Stomach (tissue), 4 donors: Measurements from ENCODE around the gene TDP1.

Experiments
- CTCF ChIP-seq, 7 experiments: fragments of 450-650 bp in 4 of 7; fragments of 200-600 bp in 3 of 7; sonication (generic) in 3 of 7; IDR thresholded peaks; one replicate each; pipeline ENCODE4 v1.5.1; 2016 to 2019; ENCODE audit warnings: antibody characterized with exemption in 7 of 7, control low read depth in 2 of 7, mild to moderate bottlenecking in 1 of 7
- POLR2A ChIP-seq, 4 donors: fragments of 450-650 bp; IDR thresholded peaks; one replicate each; pipeline ENCODE4 v1.6.1; 2016; ENCODE audit warnings: antibody characterized with exemption in 4 of 4, control low read depth in 2 of 4, mild to moderate bottlenecking in 1 of 4, moderate library complexity in 1 of 4

GRCh38 chr14:89990623-89991275, 35.0 kb downstream of the TDP1 start:
- TF ChIP-seq CTCF (IDR thresholded peaks at IDR 0.05) (no peak), POLR2A (IDR thresholded peaks at IDR 0.05) (no peak)
